ENCODE results near the gene RNF224.

Gene RNF224

DNA sequence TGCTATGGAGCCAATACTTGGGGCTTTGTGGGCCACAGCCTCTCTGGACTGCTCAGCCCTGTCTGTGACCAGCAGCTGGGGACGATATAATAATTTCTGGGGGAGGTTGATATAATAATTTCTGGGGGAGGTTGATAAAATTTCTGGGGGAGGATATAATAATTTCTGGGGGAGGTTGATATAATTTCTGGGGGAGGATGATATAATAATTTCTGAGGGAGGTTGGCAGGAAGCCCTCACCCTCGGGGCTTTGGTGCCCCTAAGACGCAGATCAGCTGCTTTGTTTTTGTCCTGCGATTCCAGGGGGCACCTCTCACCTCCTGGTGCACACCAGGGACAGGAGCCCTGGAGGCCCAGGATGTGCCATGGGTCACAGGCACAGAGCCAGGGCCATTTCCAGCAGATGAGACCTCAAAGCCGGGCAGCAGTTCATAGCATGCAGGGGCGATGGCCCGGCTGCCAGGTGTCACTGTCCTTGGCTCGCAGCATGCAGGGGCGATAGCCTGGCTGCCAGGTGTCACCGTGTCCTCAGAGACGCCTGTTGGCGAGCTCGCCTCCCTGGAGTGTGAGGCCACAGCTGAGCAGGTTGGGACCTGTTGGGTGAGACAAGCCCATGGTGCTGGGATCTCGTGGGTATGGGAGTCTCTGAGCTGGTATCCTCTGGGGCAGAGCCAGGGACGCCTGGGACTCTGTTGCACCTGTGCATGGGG is 46.5 kb downstream of the RNF224 start:
- DNase-seq (ENCODE audit: low spot score), result no peak

DNA sequence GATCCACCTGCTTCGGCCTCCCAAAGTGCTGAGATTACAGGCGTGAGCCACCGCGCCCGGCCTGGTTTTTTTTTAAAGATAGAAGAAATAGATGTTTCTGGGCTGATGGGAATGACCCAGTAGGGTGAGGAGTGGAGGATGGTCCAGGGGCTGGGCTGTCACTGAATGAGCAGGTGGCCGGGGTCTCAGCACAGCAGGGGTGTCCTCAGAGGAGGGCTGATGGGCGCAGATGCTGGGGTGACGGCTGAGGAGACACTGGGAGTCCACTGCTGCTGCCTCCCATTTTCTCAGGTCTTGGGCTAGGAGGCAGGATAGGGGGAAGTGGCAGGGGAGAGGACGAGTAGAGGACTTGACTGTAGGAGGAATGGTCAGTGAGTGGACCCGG is 47.9 kb downstream of the RNF224 start:
- DNase-seq (ENCODE audit: low spot score), result no peak

DNA sequence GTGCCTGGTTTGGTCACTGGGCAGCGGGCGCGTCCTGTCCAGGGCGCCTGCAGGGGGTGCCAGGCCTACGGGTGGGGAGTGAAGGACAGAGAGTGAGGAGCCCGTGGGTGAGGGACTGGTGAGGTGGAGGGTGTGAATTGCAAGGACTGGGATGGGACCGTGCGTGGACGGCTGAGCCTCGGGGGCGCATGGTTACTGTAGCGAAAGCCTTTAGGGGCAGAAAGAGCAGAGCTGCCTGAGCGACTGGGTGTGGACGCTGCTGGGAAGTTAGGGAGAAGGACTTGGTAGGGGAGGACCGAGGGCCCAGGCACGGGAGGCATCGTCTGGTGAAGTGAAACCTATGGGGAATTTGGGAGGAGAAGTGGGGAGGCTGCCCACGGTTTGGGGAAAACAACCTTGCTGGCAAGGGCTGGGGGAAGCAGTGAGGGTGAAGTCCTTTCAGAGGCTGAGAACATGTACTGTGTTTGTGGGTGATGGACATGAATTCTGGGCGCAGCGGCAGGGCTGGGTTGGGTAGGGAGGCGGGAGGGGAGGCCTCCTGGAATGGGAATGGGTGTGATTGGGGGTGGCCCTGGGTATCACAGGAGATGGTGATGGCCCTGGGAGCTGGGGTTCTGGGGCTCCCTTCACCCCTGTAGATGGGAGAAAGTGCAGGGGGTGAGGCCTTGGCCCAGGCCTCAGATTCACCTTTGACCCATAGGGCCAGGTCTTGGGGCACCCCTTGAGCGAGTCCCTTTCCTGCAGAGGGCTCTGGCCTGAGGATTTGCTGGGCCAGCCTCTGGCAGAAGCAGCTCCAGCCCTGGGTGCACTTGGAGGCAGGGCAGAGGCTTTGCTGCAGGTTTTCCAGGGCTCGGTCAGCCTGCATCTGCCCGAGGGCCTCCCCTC is 48.5 kb downstream of the RNF224 start:
- DNase-seq (ENCODE audit: low spot score), result peak; percentile 69

DNA sequence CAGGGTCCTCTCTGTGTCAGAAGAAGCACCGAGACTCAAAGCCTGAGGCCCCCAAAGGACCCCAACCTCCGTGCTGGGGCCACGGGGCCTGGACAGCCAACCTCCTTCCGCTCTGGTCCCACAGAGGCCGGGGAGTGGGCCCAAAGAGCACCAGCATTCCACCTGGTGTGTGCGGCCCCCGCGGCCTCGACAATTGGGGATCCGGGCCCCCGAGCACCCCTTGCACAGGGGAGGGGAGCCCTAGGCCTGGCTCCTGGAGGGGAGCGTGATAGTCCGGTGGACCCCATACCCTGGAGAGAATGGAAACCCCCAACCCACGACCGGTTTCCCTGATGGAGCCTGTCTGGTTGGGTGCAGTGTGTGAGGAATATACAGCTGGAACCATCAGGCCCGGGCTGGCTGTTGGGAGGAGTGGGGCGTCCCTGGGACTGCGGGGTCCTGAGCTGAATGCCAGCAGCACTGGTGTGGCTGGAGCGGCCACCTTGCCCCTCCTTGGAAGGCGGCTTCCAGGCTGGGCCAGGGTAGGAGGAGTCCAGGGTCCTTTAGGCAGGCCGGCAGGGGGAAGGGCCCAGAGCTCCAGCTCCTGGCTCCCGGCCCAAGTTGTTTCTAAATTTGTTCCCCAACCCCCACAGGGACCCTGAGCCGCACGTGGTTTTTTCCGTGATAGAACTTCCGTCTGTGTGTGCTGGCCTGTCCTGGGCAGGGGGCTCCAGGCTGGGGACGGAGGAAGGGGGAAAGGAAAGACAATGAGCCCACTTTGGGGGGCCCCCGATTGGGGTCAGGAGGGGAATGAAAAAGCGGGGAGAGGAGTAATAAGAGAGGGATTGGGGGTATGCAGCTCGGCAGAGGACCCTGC is 49.4 kb downstream of the RNF224 start:
- DNase-seq (ENCODE audit: low spot score), result peak; percentile 85

DNA sequence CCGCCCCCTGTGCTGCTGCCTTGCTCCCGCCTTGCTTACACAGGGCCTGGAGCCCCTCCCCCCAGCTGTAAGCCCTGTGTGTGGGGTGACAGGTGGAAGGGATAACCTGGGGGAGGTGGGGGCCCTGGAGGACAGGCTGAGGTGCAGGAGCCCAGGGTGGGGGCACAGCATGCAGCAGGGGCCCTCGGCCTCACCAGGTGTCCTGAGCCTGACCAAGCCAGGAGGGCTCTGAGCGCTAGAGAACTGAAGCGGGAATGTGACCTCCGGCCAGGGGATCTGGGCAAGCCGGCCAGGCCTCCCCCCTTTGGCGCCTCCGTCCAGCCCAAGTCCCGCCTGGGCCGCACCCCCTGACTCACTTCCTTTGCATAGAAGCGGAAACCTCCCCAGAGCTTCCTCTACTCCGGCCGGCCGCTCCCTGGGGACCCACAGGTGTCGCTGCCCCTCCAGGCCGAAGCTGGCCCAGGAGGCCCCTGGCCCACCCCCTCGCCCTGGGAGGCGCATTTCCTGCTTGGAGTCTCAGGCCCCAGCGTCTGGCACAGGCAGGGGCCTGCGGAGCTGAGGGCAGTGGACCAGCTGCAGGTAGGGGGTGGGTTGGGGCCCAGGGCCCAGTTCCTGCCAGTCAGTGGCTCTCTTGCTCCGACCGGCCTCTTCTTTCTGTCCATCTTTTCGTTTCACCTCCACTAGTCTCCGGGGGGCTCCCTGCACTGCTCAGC is 50.2 kb downstream of the RNF224 start, which contains the start of gene TOR4A:
TOR4A (plus strand) TSS at position 398 of the 713 bp plus-strand sequence. CDS start 964 bp downstream, outside the sequence.
- DNase-seq (ENCODE audit: low spot score), result peak; percentile 76

DNA sequence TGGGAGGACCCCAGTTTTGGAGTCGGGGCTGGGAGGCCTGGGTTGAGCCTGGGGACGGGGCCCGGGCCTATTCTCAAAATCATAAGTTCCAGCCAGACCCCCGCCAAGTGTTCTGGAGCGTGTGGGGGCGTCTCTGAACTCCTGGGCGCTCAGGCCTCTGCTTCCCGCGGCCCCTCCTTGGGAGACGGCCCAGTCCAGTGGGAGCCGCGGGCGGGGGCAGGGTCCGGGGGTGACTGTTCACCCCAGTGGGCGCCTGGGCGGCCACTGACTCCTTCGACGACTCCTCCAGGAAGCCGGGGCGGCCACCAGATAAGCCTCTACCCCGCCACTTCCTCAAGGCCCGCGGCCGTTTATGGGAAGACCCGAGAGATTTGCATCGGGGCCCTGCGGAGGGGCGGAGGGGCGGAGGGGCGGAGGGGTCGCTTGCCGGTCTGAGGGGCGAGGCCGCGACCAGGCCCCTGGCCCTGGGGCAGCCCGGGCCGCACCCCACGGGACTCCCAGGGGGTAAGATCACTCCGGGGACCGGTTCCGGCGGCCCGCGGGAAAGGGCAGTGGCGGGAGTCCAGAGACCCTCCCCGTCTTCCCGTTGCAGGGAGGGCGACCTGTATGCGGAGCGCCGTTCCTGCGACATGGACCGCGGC is 50.9 kb downstream of the RNF224 start:
- DNase-seq (ENCODE audit: low spot score), result peak; percentile 66

Data from left forelimb (tissue), 1 donor.